Neutrophil (primary cell): ENCODE data around the gene HYAL2.
"Not testable (repeated sequence)": the region's sequence is repeated elsewhere in the genome, so short reads cannot be mapped to it uniquely, and the experiment has no call there.

Experiments
- H3K27ac ChIP-seq: fragments of 200-600 bp; sonication (generic); 2 replicates; pipeline ENCODE4 v1.5.1; 2016; ENCODE audit warnings: mild to moderate bottlenecking, moderate library complexity
- H3K27me3 ChIP-seq: fragments of 200-600 bp; sonication (generic); 2 replicates; pipeline ENCODE4 v1.6.0; 2016; ENCODE audit warnings: mild to moderate bottlenecking
- H3K36me3 ChIP-seq: fragments of 200-600 bp; sonication (generic); 2 replicates; pipeline ENCODE4 v1.5.1; 2017
- H3K4me1 ChIP-seq, 2 experiments: fragments of 200-600 bp in 1 of 2; sonication (generic) in 1 of 2; 1 replicate in 1 of 2; 2 replicates in 1 of 2; pipeline versions ENCODE4 v1.5.1 to v1.6.1; 2013 to 2016; ENCODE audit warnings: low read depth in 1 of 2, low read length in 1 of 2, mild to moderate bottlenecking in 1 of 2, moderate library complexity in 1 of 2; ENCODE audit not compliant: control insufficient read depth in 1 of 2, insufficient read depth in 1 of 2
- H3K4me3 ChIP-seq, 2 experiments: fragments of 200-600 bp in 1 of 2; sonication (generic) in 1 of 2; 1 replicate in 1 of 2; 2 replicates in 1 of 2; pipeline ENCODE4 v1.5.1; 2013 to 2016; ENCODE audit warnings: low read depth in 1 of 2, low read length in 1 of 2, mild to moderate bottlenecking in 1 of 2, moderate library complexity in 1 of 2
- H3K9me3 ChIP-seq: fragments of 200-600 bp; sonication (generic); 2 replicates; pipeline ENCODE4 v1.5.1; 2016
- CTCF ChIP-seq: fragments of 200-600 bp; sonication (generic); IDR thresholded peaks from 2 replicates; pipeline ENCODE4 v1.5.1; 2016; ENCODE audit warnings: antibody characterized with exemption

Gene HYAL2

DNA sequence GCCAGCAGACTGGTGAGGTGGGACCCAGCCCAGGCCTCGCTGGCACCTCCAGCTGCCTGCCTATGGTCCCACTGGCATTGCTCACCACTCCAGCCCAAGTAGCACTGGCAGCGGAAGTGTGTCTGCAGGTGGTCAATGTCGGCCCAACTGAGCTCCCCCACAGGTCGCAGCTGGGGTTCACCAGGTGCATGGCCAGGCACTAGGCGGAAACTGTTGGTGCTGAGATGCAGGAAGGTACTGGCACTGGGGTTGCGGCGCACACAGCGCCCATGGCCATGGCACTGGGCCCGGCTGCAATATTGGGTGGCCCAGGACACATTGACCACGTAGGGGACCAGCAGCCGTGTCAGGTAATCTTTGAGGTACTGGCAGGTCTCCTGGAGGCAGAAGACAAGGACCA lies 4.4 kb downstream of the HYAL2 start:
- H3K27me3 ChIP-seq, result no peaks in the 10 kb centered on the region
- no peaks in the 10 kb centered on the region for H3K9me3 ChIP-seq
- no peak for TF ChIP-seq CTCF
- peak overlapping the region; percentile 23 to 77 for H3K4me3 ChIP-seq
- H3K36me3 ChIP-seq, result peaks cover 5% of the 10 kb centered on the region
- H3K27ac ChIP-seq, result peak overlapping the region; percentile 86
- H3K4me1 ChIP-seq, result peaks cover 49 to 63% of the 10 kb centered on the region in 2 experiments

DNA sequence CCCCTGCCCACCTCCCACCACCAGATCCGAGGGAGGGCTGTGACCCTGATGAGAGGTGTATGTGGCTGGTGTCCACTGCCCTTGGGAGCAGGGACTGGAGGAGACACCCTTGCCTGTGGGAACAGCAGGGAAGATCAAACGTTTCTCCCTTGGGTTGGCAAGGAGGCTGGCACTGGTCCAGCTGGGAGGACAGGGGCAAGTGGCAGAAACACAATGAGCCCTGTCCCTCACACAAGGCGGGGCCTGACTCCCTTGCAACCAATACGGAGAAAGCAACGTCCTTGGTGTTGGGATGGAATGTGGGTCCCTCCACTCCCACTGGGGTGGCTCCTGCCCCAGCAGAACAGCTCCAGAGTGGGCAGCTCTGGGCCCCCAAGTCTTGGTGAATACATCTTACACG lies 5.2 kb downstream of the HYAL2 start:
- H3K27me3 ChIP-seq, result no peaks in the 10 kb centered on the region
- no peaks in the 10 kb centered on the region for H3K9me3 ChIP-seq
- no peak overlapping the region for H3K4me3 ChIP-seq
- H3K36me3 ChIP-seq, result peaks cover 5% of the 10 kb centered on the region
- no peak overlapping the region for H3K27ac ChIP-seq
- peaks cover 40 to 54% of the 10 kb centered on the region in 2 experiments for H3K4me1 ChIP-seq
- TF ChIP-seq CTCF, result no peak

DNA sequence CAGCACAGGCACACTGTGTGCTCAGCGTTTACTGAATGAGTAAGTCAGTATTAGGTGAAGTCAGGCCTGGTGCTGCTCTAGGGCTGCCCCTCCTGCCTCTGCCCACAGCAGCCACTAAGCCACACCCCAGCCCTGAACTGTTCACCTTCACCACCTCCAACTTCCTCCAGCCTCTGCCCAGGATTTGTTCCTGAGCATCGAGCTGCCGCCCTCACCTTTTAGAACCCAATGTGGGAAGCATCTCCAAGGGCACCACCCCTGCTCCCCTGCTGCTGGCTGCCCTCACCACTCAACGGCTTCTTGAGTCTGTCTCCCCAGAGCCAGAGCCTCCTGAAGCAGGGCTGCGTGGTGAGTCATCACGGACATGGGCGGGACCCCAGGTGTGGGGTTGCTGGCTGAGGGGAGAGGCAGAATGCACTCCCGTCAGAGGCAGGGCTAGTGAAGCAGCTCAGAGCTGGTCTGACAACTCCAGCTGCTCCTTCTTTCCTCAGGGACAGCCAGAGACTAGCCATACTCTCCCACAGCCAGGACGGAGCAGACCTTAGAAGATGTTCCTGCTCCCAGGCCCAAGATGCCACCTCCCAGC lies 5.8 kb downstream of the HYAL2 start:
- no peaks in the 10 kb centered on the region for H3K9me3 ChIP-seq
- H3K4me1 ChIP-seq, result peaks cover 34 to 49% of the 10 kb centered on the region in 2 experiments
- H3K27ac ChIP-seq, result no peak overlapping the region
- no peaks in the 10 kb centered on the region for H3K27me3 ChIP-seq
- H3K4me3 ChIP-seq, result no peak overlapping the region
- no peak for TF ChIP-seq CTCF
- H3K36me3 ChIP-seq, result peaks cover 5% of the 10 kb centered on the region

GRCh38 chr3:50314816-50315215 lies 7.7 kb downstream of the HYAL2 start:
- Histone ChIP-seq H3K36me3 (peaks cover 5% of the 10 kb centered on the region), H3K4me3 (no peak overlapping the region)
- no peak for TF ChIP-seq CTCF

GRCh38 chr3:50314342-50314741 lies 8.2 kb downstream of the HYAL2 start:
- Histone ChIP-seq H3K27ac (peak overlapping the region; percentile 10), H3K27me3 (no peaks in the 10 kb centered on the region), H3K9me3 (no peaks in the 10 kb centered on the region), H3K4me3 (no peak overlapping the region), H3K36me3 (peaks cover 5% of the 10 kb centered on the region), H3K4me1 (peaks cover 18 to 26% of the 10 kb centered on the region in 2 experiments)
- TF ChIP-seq CTCF, result no peak

More at GRCh38 chr3:50314816-50315215, 7.7 kb downstream of the HYAL2 start:
- H3K27ac ChIP-seq, result no peak overlapping the region
- H3K27me3 ChIP-seq, result no peaks in the 10 kb centered on the region
- H3K4me1 ChIP-seq, result peaks cover 23 to 31% of the 10 kb centered on the region in 2 experiments
- H3K9me3 ChIP-seq, result no peaks in the 10 kb centered on the region

DNA sequence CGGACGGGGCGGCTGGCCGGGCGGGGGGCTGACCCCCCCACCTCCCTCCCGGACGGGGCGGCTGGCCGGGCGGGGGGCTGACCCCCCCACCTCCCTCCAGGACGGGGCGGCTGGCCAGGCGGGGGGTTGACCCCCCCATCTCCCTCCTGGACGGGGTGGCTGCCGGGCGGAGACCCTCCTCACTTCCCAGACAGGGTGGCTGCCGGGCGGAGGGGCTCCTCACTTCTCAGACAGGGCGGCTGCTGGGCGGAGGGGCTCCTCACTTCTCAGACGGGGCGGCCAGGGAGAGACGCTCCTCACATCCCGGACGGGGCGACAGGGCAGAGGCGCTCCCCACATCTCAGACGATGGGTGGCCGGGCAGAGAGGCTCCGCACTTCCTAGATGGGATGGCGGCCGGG lies 10.5 kb downstream of the HYAL2 start:
- not testable (repeated sequence) for H3K27ac ChIP-seq, H3K4me3 ChIP-seq, H3K27me3 ChIP-seq, H3K9me3 ChIP-seq, H3K4me1 ChIP-seq, H3K36me3 ChIP-seq
